Measurements from ENCODE around the gene LZTS2. TPM values are rescaled to one million over a fixed set of nuclear protein-coding genes. Genes with fewer than 3 reads are reported as not detected.
"Not testable (repeated sequence)": the region's sequence is repeated elsewhere in the genome, so short reads cannot be mapped to it uniquely, and the experiment has no call there.

Gene LZTS2
- total and polyA plus RNA-seq, 2 of the 4 experiments (the other 2 are of a cell fraction) = 19.2 to 101 TPM

GRCh38 chr10:100972904-100973535 is 26.6 kb upstream of the LZTS2 start:
- Histone ChIP-seq H3K4me1 (ENCODE audit: control insufficient read depth, insufficient read depth, low read length) (peaks cover 6% of the 10 kb centered on the region), H3K18ac (ENCODE audit: low read depth, low read length) (no peak overlapping the region)

GRCh38 chr10:100975397-100975796 is 24.2 kb upstream of the LZTS2 start:
- ATAC-seq (ENCODE audit: low read depth); BruUV-seq (replicated peaks); POLR2A ChIA-PET (ENCODE audit: unreplicated experiment); H3K4ac ChIP-seq (ENCODE audit: low read depth, low read length); dilution Hi-C loops (cut with HindIII; ENCODE audit: low sequenced_read_pairs, unreplicated experiment); H3K56ac ChIP-seq (ENCODE audit: extremely low read depth, insufficient read depth, low read length); H2BK120ac ChIP-seq (ENCODE audit: low read depth, low read length); H3K27ac ChIP-seq (ENCODE audit: insufficient read depth, low read length); H3K4me1 ChIP-seq (ENCODE audit: control insufficient read depth, insufficient read depth, low read length); H3K14ac ChIP-seq (replicated peaks; ENCODE audit: low read depth, low read length); H3K9me1 ChIP-seq (ENCODE audit: insufficient read depth, low read length); H3K9me3 ChIP-seq (ENCODE audit: control insufficient read depth, insufficient read depth, low read length); DNase-seq; H2BK20ac ChIP-seq (ENCODE audit: low read depth, low read length); H3K4me3 ChIP-seq (ENCODE audit: insufficient read depth, low read depth, low read length); H2AK9ac ChIP-seq (replicated peaks; ENCODE audit: low read depth, low read length, poor library complexity); H4K20me1 ChIP-seq (ENCODE audit: insufficient read depth, low read length); H2AK5ac ChIP-seq (ENCODE audit: low read depth, low read length); H3K79me1 ChIP-seq (ENCODE audit: low read depth in 1 of 2, low read length in 2 of 2); H3K9ac ChIP-seq (ENCODE audit: low read depth, low read length); H2BK15ac ChIP-seq (ENCODE audit: low read depth, low read length); CTCF ChIA-PET; H3K4me2 ChIP-seq (ENCODE audit: low read depth, low read length); H2BK5ac ChIP-seq (ENCODE audit: low read depth, low read length, poor library complexity, severe bottlenecking); H4K8ac ChIP-seq (ENCODE audit: low read depth in 2 of 2, low read length in 2 of 2); H3K18ac ChIP-seq (ENCODE audit: low read depth, low read length); H3K27me3 ChIP-seq (ENCODE audit: control insufficient read depth, insufficient read depth, low read length); intact Hi-C loops (cut with micrococcal nuclease); in situ Hi-C loops (cut with MboI; ENCODE audit: low sequenced_read_pairs); H3K23ac ChIP-seq (ENCODE audit: low read depth, low read length); H2AFZ ChIP-seq (replicated peaks; ENCODE audit: low read length, poor library complexity); H4K91ac ChIP-seq (ENCODE audit: insufficient read depth, low read depth, low read length); H4K5ac ChIP-seq (ENCODE audit: low read depth, low read length): not testable (repeated sequence)
- peaks cover 17% of the 10 kb centered on the region for H3K36me3 ChIP-seq (ENCODE audit: control insufficient read depth, insufficient read depth, low read length)
- no CpG with 5 or more reads among the region's 8 CpGs for WGBS, 2 experiments (ENCODE audit: extremely low coverage in 2 of 2, insufficient read length in 1 of 2)

More at GRCh38 chr10:100972904-100973535, 26.6 kb upstream of the LZTS2 start:
- Histone ChIP-seq H3K4ac (ENCODE audit: low read depth, low read length) (no peak overlapping the region), H2AK5ac (ENCODE audit: low read depth, low read length) (no peak overlapping the region), H3K23ac (ENCODE audit: low read depth, low read length) (no peak overlapping the region), H2AFZ (replicated peaks; ENCODE audit: low read length, poor library complexity) (no peak overlapping the region), H2BK20ac (ENCODE audit: low read depth, low read length) (no peak overlapping the region), H2AK9ac (replicated peaks; ENCODE audit: low read depth, low read length, poor library complexity) (no peak overlapping the region), H2BK15ac (ENCODE audit: low read depth, low read length) (no peak overlapping the region), H3K9me1 (ENCODE audit: insufficient read depth, low read length) (peaks cover 11% of the 10 kb centered on the region; the same call in 1 of the 2 replicates), H3K9me3 (ENCODE audit: control insufficient read depth, insufficient read depth, low read length) (no peaks in the 10 kb centered on the region), H2BK5ac (ENCODE audit: low read depth, low read length, poor library complexity, severe bottlenecking) (no peak overlapping the region), H3K56ac (ENCODE audit: extremely low read depth, insufficient read depth, low read length) (no peak overlapping the region), H3K27ac (ENCODE audit: insufficient read depth, low read length) (no peak overlapping the region), H3K79me1 (ENCODE audit: low read depth in 1 of 2, low read length in 2 of 2) (no peaks in the 10 kb centered on the region), H4K8ac (ENCODE audit: low read depth in 2 of 2, low read length in 2 of 2) (no peak overlapping the region), H4K20me1 (ENCODE audit: insufficient read depth, low read length) (no peaks in the 10 kb centered on the region; the same call in none of the 2 replicates), H2BK120ac (ENCODE audit: low read depth, low read length) (no peak overlapping the region), H3K4me3 (ENCODE audit: insufficient read depth, low read depth, low read length) (no peak overlapping the region), H4K5ac (ENCODE audit: low read depth, low read length) (no peak overlapping the region), H3K27me3 (ENCODE audit: control insufficient read depth, insufficient read depth, low read length) (no peaks in the 10 kb centered on the region), H4K91ac (ENCODE audit: insufficient read depth, low read depth, low read length) (no peak overlapping the region), H3K36me3 (ENCODE audit: control insufficient read depth, insufficient read depth, low read length) (no peaks in the 10 kb centered on the region), H3K4me2 (ENCODE audit: low read depth, low read length) (no peak overlapping the region), H3K14ac (replicated peaks; ENCODE audit: low read depth, low read length) (no peak overlapping the region), H3K9ac (ENCODE audit: low read depth, low read length) (no peak overlapping the region)
- DNase-seq (no peak), ATAC-seq (ENCODE audit: low read depth) (no peak)
- dilution Hi-C loops (cut with HindIII; ENCODE audit: low sequenced_read_pairs, unreplicated experiment) (no loop called here), in situ Hi-C loops (cut with MboI; ENCODE audit: low sequenced_read_pairs) (no loop called here), intact Hi-C loops (cut with micrococcal nuclease) (no loop called here)
- ChIA-PET CTCF (no interaction called here), POLR2A (ENCODE audit: unreplicated experiment) (no interaction called here)
- WGBS, 2 experiments (ENCODE audit: extremely low coverage in 2 of 2, insufficient read length in 1 of 2) = 83% methylated on average over 3 of the region's 6 CpGs; no CpG with 5 or more reads in 1 of the 2 experiments
- TF ChIP-seq NFE2L2 (IDR thresholded peaks at IDR 0.05; ENCODE audit: low read depth, low read length) = no peak
- no peak for TF ChIP-seq MXI1 (IDR thresholded peaks at IDR 0.05; ENCODE audit: borderline replicate concordance, low read depth, low read length)
- TF ChIP-seq RCOR1 (IDR thresholded peaks at IDR 0.05; ENCODE audit: insufficient replicate concordance, low read length) = no peak
- no peak for TF ChIP-seq CEBPB (IDR thresholded peaks at IDR 0.05; ENCODE audit: low read depth, low read length)
- TF ChIP-seq MAFK (IDR thresholded peaks at IDR 0.05; ENCODE audit: low read depth, low read length) = no peak
- no peak for TF ChIP-seq FOS (IDR thresholded peaks at IDR 0.05; ENCODE audit: low read depth, low read length)
- no peak for TF ChIP-seq RAD21 (IDR thresholded peaks at IDR 0.05; ENCODE audit: low read length)
- TF ChIP-seq RFX5 (IDR thresholded peaks at IDR 0.05; ENCODE audit: low read depth, low read length) = no peak
- no TSS peak for BruUV-seq (replicated peaks)

Data from IMR-90 (cell line).